GM21367 (cell line): Measurements from ENCODE around the gene FAM181B.

Experiments
- ATAC-seq: cut with Tn5 transposase; IDR thresholded peaks from one replicate; pipeline ENCODE4 v1.9.1; 2021; ENCODE audit not compliant: unreplicated experiment

The FAM181B gene

DNA sequence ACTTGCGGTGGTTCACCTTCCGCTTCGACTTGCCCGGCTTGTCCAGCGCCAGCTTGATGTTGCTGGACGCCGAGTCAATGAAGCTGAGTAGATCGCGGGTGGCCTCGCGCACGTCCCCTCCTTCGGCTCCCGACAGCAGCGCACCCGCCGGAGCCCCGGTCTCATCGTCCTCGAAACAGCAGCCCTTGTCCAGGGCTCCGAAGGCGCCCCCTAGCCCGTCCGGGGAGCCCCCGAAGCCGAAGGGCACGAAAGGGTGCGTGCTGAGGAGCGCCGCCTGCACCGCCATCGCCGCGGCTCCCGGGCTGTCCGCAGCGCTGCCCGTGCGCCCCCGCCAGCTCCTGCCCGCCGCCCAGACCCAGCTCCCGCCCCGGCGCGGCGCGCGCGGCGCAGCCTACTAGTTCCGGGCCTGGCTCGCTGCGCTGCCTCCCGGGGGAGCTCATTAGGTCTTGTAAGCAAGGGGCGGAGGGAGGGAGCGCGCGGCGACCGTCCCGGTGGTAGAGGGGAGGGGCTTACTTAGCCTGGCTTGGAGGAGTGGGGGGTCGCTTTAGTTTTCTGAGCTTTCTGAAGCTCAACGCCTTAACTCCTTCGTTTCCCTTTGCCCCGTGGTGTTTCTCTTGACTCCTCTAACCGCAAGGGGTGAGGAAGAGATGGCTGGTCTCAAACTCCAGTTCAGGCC, at the start of gene FAM181B:
Gene FAM181B (minus strand): TSS at position 421 of the 676 bp plus-strand sequence. CDS start 135 bp downstream, at position 286.
- no peak for ATAC-seq

DNA sequence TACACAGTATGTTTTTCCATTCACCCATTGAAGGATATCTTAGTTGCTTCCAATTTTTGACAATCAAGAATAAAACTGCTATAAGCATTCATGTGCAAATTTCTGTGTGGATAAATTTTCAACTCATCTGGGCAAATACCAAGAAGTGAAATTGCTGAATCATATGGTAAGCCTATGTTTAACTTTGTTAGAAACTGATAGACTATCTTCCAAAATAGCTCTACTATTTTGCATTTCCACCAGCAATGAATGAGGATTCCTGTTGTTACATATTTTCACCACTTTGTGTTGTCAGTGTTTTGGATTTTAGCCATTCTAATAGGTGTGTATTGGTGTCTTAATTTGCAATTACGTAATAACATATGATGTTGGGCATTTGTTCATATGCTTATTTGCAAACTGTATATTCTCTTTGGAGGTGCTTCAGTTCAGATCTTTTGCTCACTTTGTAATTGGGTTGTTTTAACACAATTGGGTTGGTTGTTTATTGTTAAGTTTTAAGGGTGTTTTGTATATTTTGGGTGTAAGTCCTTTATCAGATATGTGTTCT, 49.2 kb upstream of the FAM181B start:
- ATAC-seq, result no peak

DNA sequence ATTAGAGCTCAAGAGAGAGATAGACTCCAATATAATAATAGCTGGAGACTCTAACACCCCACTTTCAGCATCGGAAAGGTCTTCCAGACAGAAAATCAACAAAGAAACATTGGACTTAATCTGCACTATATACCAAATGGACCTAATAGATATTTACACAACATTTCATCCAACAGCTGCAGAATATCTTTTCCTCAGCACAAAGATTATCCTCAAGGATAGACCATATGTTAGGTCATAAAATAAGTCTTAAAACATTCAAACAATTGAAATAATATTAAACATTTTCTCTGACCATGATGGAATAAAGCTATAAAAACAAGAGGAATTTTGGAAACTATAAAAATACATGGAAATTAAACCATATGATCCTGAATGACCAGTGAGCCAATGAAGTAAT, 45.1 kb upstream of the FAM181B start:
- no peak for ATAC-seq

- no peak for ATAC-seq
Measured at GRCh38 chr11:82776377-82776776, 42.7 kb upstream of the FAM181B start.

GRCh38 chr11:82775736-82776346, 42.2 kb upstream of the FAM181B start:
- ATAC-seq, result peak; percentile 99

DNA sequence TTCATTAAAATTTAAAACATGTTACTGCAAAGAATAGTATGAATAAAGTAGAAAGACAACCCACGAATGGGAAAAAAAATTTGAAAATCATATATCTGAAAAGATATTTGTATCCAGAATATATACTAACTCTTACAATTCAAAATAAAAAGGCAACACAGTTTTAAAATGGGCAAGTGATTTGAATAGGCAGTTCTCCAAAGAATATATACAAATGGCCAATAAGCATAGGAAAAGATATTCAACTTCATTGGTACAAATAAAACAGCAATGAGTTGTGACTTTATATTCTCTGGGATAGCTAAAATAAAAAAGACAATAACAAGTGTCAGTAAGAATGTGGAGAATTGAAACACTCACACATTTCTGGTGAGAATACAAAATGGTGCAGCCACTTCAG, 41.6 kb upstream of the FAM181B start:
- ATAC-seq, result no peak

GRCh38 chr11:82771781-82772180, 38.1 kb upstream of the FAM181B start:
- ATAC-seq, result no peak

DNA sequence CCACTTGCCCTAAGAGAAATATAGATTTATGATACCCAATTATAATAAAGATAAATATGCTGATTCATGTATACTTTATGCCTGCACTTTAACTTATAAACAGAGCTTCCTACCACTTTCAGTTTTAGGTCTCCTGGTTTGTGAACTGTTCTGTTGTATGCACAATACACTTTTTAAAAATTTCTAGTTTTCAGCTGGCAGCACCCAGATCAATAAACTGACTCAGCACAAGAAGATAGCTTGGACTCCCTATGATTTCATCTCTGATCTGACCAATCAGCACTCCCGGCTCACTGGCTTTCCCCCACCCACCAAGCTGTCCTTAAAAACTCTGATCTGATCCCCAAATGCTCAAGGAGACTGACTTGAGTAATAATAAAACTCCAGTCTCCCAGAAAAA, 33.5 kb upstream of the FAM181B start:
- no peak for ATAC-seq

DNA sequence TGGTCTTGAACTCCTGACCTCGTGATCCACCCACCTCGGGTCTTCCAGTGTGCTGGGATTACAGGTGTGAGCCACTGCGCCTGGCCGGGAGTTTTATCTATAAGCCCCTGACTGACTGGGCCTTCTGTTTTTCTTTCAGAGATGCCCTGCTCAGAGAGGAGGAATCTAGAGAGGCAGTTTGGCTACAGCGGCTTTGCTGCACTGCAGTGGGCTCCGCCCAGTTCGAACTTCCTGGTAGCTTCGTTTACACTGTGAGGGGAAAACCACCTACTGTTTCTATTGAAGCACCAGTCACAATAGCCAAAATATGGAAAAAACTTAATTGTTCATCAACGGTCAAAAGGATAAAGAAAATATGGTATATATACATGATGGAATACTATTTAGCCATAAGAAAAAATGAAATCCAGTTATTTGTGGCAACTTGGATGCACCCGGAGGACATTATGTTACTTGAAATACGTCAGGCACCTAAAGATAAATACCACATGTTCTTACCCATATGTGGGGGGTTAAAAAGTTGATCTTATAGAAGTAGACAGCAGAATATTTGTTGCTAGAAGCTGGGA, 31.9 kb upstream of the FAM181B start:
- ATAC-seq, result no peak

- no peak for ATAC-seq
Measured at GRCh38 chr11:82763167-82763566, 29.5 kb upstream of the FAM181B start.

DNA sequence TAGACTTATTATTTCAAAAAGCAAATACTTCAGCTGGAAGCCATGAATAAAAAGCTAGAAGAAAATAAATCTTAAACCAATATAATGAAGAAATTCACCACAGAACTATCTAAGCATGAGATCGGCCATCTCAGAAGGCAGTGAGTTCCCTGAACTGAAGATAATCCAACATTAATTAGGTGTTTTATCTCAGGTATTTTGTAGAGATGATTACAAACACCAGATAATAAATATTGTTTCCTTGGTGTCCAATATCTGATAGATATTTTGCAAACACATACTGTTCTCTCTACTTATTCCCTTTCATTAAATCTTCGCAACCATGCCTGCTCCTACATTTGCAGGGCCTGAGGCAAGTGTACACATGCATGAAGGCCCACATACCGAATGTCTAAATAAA, 26.0 kb upstream of the FAM181B start:
- no peak for ATAC-seq

DNA sequence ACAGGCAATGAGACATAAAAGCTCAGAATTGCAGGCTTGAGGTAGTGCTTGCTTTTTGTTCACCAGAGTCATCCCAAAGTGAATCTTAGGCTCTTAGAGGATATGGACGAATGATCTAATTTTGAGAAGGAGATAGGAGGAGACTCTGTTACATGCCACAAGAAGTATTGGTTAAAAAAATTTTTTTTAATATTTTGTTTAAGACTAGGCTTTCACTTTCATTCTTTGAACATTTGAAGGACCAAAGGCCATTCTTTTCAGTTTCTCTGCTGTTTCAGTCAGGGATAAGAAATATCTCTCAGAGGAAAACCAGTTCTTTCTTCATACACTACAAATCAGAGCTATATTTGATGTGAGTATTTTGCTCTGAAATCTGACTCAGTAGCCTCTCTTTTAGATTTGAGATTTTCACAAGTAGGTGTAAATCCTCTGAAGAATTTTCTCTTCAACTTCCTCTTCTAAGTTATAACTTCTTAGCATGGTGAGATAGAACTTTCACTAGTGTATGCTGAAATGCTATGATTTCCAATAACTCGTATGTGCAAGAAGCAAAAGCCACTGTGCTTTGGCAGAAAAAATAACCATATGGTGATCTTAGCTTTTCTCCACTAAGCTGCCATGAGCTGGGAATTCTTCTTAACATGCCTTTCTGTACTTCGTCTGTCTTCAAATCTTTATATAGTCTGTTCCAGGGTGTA, 24.1 kb upstream of the FAM181B start:
- ATAC-seq, result no peak

DNA sequence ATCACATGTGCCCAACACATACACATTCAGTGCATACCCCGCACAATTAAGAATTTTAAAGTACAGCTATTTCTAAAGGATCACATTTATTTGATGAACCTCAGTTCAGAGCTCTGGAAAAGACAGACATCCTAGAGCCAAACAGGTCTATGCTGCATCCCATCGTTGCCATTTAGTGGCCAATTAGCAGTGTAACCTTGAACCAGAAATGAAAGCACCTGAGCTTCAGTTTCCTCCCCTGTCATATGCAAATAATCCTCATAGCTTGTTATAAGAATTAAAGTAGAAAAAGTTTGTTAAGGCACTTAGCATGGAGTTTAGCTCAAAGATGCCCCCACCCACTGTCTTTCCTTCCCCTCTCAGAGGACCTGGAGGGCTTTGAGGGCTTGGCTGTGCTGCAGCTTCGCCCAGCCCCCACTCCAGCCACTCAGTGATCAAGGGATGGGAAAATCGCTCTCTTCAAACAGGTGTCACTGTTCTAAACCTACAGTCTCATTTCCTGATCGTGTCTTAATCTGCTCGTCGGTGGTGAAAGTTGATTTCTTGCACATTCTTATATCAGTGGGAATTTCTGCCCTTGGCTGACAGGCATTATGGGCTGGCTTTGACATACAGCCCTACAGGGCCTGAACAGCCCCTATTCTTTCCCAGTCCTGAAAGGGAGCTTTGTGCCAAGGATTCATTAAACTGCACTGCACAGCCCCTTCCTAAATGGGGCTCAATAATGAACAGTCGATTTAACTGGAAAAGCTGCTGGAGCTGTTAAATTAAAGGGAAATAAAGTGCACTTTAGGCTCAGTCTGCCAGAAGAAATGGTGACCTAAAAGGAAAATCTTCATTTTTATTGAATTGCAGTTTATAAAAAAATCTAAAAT, 23.3 kb upstream of the FAM181B start:
- ATAC-seq, result no peak

GRCh38 chr11:82754410-82754809, 20.7 kb upstream of the FAM181B start:
- ATAC-seq, result no peak

GRCh38 chr11:82753921-82754320, 20.3 kb upstream of the FAM181B start:
- no peak for ATAC-seq

DNA sequence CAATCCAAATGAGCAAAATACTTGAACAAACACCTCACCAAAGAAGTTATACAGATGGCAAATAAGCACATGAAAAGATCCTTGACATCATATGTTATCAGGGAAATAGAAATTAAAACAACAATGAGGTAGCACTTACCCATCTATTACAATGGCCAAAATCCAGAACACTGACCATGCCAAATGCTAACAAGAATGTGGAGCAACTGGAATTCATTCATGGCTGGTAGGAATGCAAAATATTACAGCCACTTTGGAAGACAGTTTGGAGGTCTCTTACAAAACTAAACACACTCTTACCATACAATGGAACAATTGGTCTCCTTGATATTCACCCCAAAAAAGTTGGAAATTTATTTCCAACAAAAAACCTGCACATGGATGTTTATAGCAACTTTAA, 19.1 kb upstream of the FAM181B start:
- ATAC-seq, result no peak

DNA sequence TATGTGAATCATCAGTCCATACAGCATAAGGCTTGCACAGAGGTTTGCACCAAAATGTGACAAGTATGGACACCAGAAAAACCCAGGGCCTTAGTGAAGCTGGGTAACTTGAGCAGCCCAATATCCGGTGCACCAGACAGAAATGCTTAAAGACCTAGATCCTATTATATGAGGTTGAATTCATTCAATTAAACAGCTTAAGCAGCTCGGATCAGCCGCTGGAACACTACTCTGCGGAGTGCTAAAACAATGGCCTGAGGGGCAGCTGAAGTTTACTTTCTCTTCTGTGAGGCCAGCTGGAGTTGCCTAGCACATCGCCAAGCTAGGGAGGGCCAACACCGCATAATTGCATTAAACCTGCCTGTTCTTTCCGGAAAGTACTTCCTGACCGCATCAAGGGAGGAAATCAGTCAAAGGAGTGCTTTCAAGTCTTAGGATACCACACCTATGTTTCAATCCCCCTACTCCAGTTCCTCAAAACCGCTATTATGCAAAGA, 17.0 kb upstream of the FAM181B start:
- ATAC-seq, result no peak

DNA sequence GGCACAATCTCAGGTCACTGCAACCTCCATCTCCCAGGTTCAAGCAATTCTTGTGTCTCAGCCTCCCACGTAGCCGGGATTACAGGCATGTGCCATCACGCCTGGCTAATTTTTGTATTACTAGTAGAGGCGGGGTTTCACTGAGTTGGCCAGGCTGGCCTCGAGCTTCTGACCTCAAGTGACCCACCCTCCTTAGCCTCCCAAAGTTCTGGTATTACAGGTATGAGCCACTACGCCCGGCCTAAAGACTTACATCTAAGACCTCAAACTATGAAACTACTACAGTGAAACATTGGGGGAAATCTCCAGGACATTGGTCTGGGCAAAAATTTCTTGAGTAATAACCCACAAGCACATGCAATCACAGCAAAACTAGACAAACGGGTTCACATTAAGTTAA, 13.8 kb upstream of the FAM181B start:
- ATAC-seq, result no peak

GRCh38 chr11:82738091-82738490, 4.4 kb upstream of the FAM181B start:
- no peak for ATAC-seq

- no peak for ATAC-seq
Measured at GRCh38 chr11:82734120-82734479, 436 bp upstream of the FAM181B start.
